ENCODE data around the gene USH1C. TPM values are rescaled to one million over a fixed set of nuclear protein-coding genes. Genes with fewer than 3 reads are reported as not detected.

USH1C gene
- total and polyA plus RNA-seq, 10 donors = 0.12 TPM; not detected in 9

DNA sequence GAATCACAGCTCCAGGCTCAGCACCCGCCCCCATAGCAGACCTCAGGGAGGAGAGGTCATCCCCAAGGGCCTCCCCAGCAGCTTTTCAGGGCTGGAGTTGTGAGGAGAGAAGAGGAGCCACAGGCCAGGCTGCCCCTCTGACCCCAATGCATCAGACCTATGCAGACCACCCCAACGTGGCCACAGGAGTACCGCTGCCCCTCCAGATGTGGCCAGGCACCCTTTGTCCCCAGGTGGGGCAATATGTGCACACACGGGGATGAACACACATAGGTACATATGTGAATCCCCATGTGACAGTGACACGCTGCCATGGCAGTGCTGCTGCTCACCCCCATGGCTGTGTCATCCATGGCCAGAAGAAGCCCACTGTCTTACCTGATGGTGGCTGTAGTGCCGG, 10.9 kb downstream of the USH1C start:
- H3K9me3 ChIP-seq = no peaks in the 10 kb centered on the region
- WGBS, 5 donors = 79 to 88% (median 87%) methylated on average over 4 to 6 of the region's 6 CpGs
- H3K27ac ChIP-seq = no peak overlapping the region
- H3K36me3 ChIP-seq = no peaks in the 10 kb centered on the region
- TF ChIP-seq POLR2AphosphoS5 (IDR thresholded peaks at IDR 0.05) = no peak
- no peak for TF ChIP-seq CTCF (IDR thresholded peaks at IDR 0.05 in 8 of 11, conservative IDR thresholded peaks at IDR 0.05 in 3 of 11)
- TF ChIP-seq POLR2A (IDR thresholded peaks at IDR 0.05) = no peak
- no peak overlapping the region for H3K4me3 ChIP-seq
- intact Hi-C loops (cut with DNase I; ENCODE audit: low total_unique reads) = no loop called here
- no peak for DNase-seq
- H3K4me1 ChIP-seq = peaks cover 0 to 7% (median 3%) of the 10 kb centered on the region in 6 donors
- H3K27me3 ChIP-seq (replicated peaks in 1 of 7) = peaks cover 0 to 31% (median 0%) of the 10 kb centered on the region in 7 donors

DNA sequence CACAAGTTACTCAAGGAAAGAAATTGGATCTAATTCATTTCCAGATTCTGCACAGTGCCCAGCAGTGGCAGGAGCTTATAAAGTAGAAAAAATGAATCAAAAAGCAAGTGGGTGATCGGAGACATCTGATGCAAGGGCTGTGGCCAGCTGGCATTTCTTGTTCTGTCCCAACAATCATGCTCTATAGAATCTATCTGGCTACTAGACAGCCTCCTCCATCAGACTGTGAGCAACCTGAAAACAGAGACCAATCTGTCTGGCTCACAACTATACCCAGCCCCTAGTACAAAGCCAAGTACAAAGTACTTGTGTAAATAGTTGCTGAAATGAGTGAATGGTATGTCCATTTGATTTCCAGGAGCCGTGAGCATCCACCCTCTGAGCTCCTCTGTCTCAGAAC, 11.4 kb downstream of the USH1C start:
- no peak for DNase-seq
- Histone ChIP-seq H3K4me3 (no peak overlapping the region), H3K27ac (no peak overlapping the region), H3K27me3 (replicated peaks in 1 of 7) (peaks cover 0 to 33% (median 0%) of the 10 kb centered on the region in 7 donors), H3K36me3 (no peaks in the 10 kb centered on the region), H3K4me1 (peaks cover 0 to 13% (median 7%) of the 10 kb centered on the region in 6 donors), H3K9me3 (no peaks in the 10 kb centered on the region)
- intact Hi-C loops (cut with DNase I; ENCODE audit: low total_unique reads) = no loop called here
- TF ChIP-seq POLR2A (IDR thresholded peaks at IDR 0.05) = no peak
- no peak for TF ChIP-seq POLR2AphosphoS5 (IDR thresholded peaks at IDR 0.05)
- TF ChIP-seq CTCF (IDR thresholded peaks at IDR 0.05 in 8 of 11, conservative IDR thresholded peaks at IDR 0.05 in 3 of 11) = no peak
- WGBS, 5 donors = 74 to 84% (median 77%) methylated on average over 2 of the region's 2 CpGs

DNA sequence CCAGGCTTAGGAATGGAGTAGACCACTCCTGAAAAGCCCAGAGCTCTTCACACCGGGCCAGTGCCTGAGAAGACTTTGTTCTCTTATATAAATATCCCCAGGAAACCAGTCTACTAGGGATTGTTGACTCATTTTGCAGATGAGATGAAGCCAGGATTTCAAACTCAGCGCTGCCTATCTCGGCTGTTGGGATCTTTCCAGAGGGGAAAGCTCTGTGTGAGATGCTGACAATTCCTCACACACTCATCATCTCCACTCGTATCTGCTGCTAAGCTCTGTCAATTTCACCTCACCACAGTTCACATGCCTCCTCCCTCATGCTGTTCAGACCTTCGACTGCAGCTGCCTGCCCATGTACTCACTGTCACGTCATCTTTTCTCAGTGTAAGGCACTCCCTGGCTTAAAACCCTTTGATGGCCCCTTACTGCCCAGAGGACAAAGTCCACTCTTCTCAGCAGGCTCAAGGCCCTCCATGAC, 12.5 kb downstream of the USH1C start:
- H3K36me3 ChIP-seq = no peaks in the 10 kb centered on the region
- intact Hi-C loops (cut with DNase I; ENCODE audit: low total_unique reads) = no loop called here
- no peak overlapping the region for H3K4me3 ChIP-seq
- H3K9me3 ChIP-seq = no peaks in the 10 kb centered on the region
- 68 to 80% (median 71%) methylated on average over 6 of the region's 6 CpGs for WGBS, 5 donors
- TF ChIP-seq CTCF (IDR thresholded peaks at IDR 0.05 in 8 of 11, conservative IDR thresholded peaks at IDR 0.05 in 3 of 11) = no peak
- no peak for TF ChIP-seq POLR2A (IDR thresholded peaks at IDR 0.05)
- no peak for TF ChIP-seq POLR2AphosphoS5 (IDR thresholded peaks at IDR 0.05)
- DNase-seq = no peak
- no peak overlapping the region for H3K27ac ChIP-seq
- H3K4me1 ChIP-seq = peaks cover 0 to 16% (median 9%) of the 10 kb centered on the region in 6 donors
- H3K27me3 ChIP-seq (replicated peaks in 1 of 7) = peaks cover 0 to 36% (median 0%) of the 10 kb centered on the region in 7 donors

DNA sequence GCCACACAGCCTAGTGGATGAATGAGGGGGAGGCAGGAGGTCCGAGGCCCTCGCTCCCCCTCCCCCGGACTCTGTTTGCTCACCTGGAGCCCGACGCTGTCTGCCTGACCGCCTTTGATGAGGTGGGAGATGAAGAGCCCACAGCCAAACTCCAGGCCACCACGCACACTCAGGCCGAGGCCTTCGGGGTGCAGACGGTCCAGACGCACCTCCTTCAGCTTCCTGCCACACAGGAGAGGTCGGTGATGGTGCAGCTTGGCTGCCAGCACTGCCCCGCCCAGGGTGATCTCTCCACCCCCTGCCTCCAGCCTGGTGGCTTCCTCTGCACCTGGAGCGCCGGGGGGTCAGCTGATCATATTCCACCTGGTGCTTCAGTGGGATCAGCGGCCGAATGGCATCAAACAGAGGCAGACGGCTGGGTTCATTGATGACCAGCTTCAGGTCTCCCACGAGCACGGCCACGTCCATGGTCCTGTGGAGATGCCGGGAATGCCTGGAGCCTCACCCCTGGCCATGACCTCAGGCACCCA, 13.1 kb downstream of the USH1C start:
- TF ChIP-seq CTCF (IDR thresholded peaks at IDR 0.05 in 8 of 11, conservative IDR thresholded peaks at IDR 0.05 in 3 of 11) (no peak), POLR2AphosphoS5 (IDR thresholded peaks at IDR 0.05) (no peak), POLR2A (IDR thresholded peaks at IDR 0.05) (no peak)
- no peak for DNase-seq
- peaks cover 0 to 16% (median 9%) of the 10 kb centered on the region in 6 donors for H3K4me1 ChIP-seq
- H3K27ac ChIP-seq = no peak overlapping the region
- no peak overlapping the region for H3K4me3 ChIP-seq
- intact Hi-C loops (cut with DNase I; ENCODE audit: low total_unique reads) = no loop called here
- no peaks in the 10 kb centered on the region for H3K36me3 ChIP-seq
- H3K27me3 ChIP-seq (replicated peaks in 1 of 7) = peaks cover 0 to 41% (median 0%) of the 10 kb centered on the region in 7 donors
- 78 to 91% (median 86%) methylated on average over 12 to 22 of the region's 22 CpGs for WGBS, 5 donors
- H3K9me3 ChIP-seq = no peaks in the 10 kb centered on the region

All from spleen (tissue), 11 donors.